Muscle of back (tissue), 11 donors: ENCODE results near the gene TGFB3. TPM values are rescaled to one million over a fixed set of nuclear protein-coding genes. Genes with fewer than 3 reads are reported as not detected.

Source experiments
- DNase-seq, 3 donors: peaks; one replicate each; pipeline versions ENCODE4 v3.0.0 to v3.0.0-alpha.2; 2013
- polyA plus RNA-seq, 10 donors: library from polyadenylated mRNA; unstranded; fragments of 120-200 nt; gene quantifications; one replicate each; pipeline ENCODE4 v1.2.1, GENCODE V29; 2013; ENCODE audit not compliant: insufficient read length in 10 of 10

TGFB3 gene
- polyA plus RNA-seq, 10 donors = 71.5 to 109 (median 91.2) TPM

GRCh38 chr14:75909630-75910029 lies 72.2 kb downstream of the TGFB3 start:
- DNase-seq = no peak

Other genes starting within 250 kb of the TGFB3 start
- gene IFT43, start 3.8 kb upstream of the TGFB3 start, polyA plus RNA-seq = 10 to 100 TPM; 20.7 to 27.5 (median 23.8) TPM
- gene GPATCH2L, start 169.9 kb upstream of the TGFB3 start, polyA plus RNA-seq = 10 to 100 TPM; 18.2 to 27.9 (median 23.1) TPM